GM18498 (cell line): ENCODE data around the gene HDAC4.

Experiments
- ATAC-seq: cut with Tn5 transposase; IDR thresholded peaks from one replicate; pipeline ENCODE4 v1.9.1; 2021; ENCODE audit warnings: mild to moderate bottlenecking, moderate library complexity; ENCODE audit not compliant: unreplicated experiment

Gene HDAC4

DNA sequence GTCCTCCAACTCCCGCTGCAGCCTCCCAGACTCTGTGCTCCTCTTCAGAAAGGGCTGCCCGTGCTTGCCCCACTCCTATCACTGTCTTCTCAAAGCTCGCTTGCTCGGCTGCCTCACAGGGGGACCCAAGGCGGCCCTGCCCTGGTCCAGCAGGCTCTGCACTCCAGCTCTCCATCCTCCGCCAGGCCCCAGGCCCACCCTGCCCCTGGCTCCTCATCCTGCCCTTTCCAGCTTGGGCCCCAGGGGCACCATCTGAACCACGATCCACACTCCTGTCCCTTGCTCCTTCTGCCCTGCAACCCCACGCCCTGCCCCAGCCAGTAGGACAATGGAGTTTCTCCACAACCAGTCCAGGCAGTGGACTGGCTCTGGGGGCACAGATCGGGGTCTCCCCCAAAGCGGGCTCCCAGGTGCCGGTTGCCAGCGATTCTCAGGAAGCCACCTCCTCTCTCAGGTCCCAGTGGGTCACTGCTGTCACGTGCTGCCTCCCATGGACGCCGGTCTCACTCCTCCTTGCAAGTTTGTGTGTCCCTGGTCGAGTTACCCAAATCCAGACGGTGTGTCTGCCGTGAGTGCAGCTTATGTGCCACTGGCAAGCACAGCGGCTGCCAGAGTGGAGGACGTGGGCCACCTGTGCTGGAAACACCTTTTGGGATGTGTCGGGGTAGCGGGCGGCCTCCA lies 238.5 kb downstream of the HDAC4 start:
- no peak for ATAC-seq

- no peak for ATAC-seq
These were observed 239.1 kb downstream of the HDAC4 start for GRCh38 chr2:239161711-239162140.

DNA sequence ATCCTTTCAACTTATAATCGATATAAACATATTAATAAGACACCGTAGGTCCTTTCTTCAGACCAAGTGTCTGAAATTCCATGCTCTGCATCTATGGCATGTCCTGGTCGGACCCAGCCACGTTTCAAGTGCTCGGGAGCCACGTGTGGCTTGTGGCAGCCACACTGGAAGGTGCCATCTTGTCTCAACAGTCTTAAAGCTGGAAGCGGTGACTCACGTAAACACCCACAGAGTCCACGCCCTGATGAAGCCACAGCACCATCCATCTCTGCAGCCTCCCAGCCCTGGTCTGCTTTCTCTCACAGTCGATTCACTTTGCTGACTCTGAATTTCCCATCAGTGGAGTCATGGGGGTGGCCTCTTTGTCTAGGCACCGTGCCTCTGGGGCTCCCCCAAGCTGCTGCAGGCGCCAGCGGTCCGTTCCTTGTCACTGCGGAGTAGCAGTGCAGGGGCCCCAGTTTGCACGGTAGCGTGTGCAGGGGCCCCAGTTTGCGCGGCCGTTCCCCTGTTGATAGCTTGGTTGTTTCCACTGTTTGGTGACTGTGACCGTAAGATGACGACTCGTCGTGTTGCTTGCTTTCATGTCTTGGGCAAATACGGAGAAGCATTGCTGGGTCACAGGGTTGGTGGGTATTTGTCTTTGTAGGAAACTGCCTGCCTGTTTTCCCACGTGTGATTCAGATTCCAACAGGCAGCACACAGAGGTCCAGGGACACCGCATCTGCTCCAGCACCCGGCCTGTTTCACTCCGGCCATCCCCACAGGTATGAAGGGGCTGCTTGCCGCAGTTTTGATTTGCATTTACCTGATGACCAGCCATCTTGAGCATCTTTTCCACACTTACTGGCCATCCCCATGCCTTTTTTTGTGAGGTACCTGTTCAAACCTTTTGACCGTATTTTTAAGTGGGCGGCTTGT lies 240.3 kb downstream of the HDAC4 start:
- ATAC-seq, result no peak

GRCh38 chr2:239159476-239159911 lies 241.3 kb downstream of the HDAC4 start:
- no peak for ATAC-seq

DNA sequence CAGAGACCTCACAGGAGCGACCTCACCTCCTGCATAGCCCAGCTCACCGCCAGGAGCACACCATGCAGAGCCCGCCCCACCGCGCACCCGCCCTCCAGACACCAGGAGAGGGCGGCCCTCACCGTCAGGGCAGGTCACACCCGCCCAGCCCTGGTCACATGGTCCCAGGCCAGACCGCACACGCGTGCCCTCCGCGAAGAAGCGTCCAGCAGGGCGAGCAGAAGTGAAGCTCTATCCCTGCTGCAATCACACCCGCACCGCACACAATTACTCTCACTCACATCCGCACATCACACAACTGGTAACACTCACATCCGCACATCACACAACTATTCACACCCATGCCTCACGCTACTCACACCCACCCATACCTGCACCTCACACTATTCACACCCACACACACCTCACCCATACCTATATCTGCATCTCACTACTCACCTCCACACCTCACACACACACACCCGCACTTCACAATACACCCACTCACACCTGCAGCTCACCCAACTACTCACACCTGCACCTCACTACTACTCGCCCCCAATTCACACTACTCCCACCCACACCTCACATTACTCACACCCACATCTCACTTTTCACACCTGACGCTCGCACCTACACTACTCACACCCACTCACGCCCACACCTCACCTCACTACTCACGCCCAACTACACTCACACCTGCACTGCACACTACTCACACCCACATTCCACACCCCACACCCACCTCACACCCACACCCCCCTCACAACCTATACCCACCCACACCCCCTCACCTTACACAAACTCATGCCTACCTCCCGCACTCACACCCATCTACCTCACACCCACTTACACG lies 242.0 kb downstream of the HDAC4 start:
- no peak for ATAC-seq

GRCh38 chr2:239157771-239158170 lies 243.0 kb downstream of the HDAC4 start:
- no peak for ATAC-seq

DNA sequence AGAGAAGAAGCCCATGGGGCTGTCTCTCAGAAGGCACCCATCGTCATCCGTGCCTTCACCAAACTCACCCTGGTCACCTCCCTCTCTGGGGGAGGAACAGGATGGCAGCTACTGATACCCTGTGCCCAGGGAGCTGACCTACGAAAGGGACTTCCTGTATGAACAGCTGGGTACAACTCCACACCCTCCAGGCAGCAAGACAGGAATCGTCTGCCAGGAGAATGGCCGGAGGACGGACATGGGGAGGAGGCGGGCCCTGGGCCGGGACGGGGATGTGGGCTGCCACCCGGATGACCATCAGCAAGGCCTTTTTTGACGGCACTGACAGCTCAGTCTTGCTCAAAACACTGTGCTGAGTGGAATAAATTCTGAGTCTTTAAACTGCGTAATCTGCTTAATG lies 243.6 kb downstream of the HDAC4 start:
- no peak for ATAC-seq

DNA sequence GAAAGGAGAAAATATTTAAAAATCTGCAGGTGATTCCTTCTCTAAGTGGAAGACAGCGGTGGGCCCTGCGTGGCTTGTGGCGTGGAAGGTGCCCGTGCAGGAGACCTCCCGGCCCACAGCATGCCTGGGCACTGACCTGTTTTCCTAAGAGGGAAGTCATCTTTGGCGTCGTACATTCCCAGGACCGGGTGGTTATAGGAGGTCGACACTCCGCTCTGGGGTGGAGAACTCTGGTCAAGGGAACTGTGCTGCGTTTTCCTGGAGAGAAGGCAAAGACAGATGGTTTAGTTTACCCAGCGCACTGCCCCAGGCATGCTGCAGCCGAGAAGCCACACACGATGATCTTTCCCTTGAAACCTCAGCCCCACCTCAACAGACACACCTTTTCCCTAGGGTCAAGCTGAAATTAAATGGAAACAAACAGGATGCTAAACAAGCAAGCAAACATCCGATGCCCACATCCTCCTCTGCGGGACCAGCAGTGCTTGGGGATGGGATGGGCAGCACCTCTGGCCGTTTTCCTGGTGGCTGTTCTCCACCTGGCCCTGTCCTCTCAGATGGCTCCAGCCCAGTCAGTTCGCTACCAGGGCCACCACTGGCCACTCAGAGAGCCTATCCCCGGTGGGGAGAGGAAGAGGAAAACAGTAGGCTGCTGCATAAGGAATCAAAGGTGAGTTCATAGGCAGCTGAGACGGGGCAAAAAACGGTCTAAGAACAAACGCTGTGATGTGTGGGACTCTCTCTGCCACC lies 244.1 kb downstream of the HDAC4 start:
- no peak for ATAC-seq

GRCh38 chr2:239155806-239156480 lies 244.9 kb downstream of the HDAC4 start:
- ATAC-seq, result no peak

GRCh38 chr2:239154971-239155805 lies 245.6 kb downstream of the HDAC4 start:
- ATAC-seq, result no peak

DNA sequence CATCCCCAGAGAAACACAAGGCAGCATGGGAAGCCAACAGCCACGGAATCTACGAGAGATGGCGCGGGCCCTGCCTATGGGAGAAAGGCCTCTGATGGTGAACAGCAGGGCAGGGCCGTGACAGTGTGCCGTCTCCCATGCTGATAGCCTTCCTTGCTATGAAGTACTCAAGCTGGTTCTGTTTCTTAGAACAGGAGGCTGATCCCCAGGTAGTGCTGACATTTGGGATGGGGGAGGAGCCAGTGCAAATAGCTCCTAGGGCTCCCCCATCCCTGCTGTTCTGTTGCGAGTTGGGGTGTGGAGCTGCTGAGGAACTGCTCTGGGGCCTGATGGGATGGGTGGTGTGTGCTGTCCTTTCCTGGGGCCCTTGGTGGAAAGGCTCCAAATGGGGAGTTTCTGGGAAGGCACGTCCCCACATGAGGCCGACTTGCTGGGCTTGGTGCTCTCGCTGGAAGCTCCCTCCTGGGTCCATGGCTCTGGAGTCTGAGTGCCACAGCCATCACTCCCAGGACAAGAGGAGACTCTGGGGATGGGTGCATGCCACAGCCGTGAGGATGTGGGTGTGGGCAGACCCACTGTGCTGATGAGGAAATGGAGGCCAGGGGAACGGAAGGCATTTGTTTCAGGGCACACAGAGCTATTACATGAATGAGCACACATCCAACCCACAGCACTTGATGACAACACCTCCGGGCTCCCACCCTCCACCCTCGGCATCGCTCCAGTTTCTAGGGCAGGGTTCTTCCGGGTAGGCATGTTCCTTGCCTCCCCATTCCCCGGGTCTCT lies 246.8 kb downstream of the HDAC4 start:
- ATAC-seq, result no peak

DNA sequence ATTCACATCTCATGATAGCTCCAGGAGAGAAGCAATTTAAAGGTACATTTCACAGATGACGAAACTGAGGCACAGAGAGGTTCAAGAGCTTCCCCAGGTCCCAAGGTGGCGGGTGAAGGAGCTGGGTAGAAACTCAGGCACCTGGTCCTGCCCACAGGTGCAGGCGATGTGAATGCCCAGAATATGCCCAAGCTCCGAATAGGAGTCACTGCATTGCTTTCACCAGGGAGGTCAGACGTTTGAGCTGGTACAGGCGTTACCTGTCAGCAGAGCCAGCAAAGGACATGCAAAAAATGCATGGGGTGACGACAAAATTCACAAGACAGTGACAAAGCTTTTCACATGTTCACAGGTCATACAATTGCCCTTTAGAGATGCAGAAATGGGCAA lies 247.9 kb downstream of the HDAC4 start:
- ATAC-seq, result no peak

DNA sequence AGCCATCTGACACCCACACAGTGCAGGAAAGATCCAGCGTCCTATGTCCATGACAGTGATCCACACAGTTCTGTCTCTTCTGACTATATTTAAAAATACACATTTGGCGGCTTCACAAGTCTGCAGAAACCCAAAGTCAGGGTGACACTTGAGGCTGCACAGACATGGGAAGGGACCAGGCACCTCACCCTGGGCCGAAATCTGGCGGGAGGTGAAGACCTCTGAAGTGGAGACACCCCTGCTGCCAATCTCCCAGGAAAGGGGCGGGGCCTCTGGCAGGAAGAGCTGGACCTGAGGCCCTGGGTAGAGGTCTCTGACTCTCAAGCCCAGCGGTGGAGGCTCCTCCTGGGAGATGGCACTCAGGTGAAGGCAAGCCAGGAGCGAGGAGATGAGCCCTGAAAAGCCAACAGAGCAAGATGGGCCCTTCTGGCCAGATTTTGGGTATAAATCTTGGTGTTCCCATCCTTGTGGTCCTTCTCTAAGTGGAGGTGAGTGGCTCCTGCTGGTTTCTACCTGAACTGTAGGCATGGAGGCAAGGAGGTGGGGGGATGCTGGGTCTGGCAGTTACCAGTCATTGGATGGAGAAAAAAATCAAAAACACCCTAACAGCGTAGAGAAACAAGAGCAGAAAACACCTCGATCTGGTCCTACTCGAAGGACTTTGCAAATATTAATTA lies 248.4 kb downstream of the HDAC4 start:
- no peak for ATAC-seq

DNA sequence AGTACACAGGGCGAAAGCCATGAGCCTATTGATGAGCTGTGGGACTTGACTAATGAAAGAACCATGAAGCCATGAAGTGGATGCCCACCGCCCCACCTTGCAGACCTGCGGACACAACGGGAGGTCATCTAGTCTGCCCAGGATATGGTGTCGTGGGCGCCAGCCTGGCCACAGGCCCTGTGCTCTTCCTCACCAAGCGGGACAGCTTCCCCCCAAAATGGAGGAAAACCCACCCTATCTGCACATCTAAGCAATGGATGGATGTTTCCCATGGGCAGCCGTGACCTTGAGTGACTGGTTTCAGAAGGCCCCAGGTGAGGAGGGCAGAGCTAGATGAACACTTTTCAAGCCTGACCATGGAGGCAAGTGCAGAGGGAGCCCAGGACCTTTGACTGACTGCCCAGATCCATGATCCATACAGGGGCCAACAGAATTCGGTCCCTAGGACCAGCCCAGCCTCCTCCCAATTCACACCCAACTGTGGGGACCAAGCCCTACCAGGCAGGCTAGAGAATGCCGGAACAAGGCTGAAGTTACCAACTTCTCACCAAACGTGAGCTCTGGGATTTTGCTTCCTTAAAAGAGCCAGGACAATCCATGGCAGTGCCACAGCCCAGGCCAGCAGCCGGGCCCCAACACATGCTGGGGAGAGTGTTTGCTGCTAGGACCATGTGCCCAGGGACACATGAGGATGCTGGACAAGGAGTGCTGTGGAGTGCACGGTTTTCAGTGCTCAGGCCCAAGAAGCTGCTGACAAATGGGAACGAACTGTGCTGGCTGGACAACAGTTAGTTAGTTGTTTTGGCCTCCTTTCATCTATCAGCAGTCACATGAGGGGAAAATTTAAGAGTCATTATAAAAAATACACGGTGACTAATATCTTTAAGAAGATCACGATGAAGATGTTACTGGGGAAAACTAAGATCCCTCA lies 249.4 kb downstream of the HDAC4 start:
- no peak for ATAC-seq

DNA sequence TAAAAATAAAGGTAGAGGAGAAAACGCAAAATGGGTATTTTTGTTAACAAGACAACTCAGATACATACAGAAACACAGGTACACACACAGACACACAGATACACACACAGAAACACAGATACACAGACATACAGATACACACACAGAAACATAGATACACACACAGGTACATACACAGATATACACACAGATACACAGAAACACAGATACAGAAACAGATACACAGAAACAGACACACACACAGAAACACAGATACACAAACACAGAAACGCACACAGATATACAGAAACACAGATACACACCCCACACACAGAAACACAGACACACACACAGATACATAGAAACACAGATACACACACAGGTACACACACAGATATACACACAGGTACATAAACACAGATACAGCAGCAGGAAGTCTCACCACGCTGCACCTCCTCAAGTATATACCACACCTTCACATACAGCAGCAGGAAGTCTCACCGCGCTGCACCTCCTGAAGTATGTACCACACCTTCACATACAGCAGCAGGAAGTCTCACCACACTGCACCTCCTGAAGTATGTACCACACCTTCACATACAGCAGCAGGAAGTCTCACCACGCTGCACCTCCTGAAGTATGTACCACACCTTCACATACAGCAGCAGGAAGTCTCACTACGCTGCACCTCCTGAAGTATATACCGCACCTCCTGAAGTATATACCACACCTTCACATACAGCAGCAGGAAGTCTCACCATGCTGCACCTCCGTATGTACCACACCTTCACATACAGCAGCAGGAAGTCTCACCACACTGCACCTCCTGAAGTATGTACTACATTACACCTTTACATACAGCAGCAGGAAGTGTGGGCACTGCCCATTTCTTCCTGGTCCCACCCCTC lies 250.5 kb downstream of the HDAC4 start:
- no peak for ATAC-seq

GRCh38 chr2:239149501-239149900 lies 251.3 kb downstream of the HDAC4 start:
- ATAC-seq, result no peak
